Keratinocyte (primary cell): ENCODE measurements around the gene RAB34.

Source experiments
- EZH2 ChIP-seq: IDR thresholded peaks from one replicate; pipeline ENCODE4 v1.6.1; 2012; ENCODE audit warnings: inconsistent platforms, mild to moderate bottlenecking, low read length, moderate library complexity
- TF ChIP-seq, protein P1 (sequence below), 3 experiments: IDR thresholded peaks in 1 of 3; conservative IDR thresholded peaks in 1 of 3; optimal IDR thresholded peaks in 1 of 3; 2 replicates in 2 of 3; 3 replicates in 1 of 3; pipeline versions ENCODE3 to v1.5.1; 2011; ENCODE audit warnings: low read length in 3 of 3, mild to moderate bottlenecking in 3 of 3, moderate library complexity in 2 of 3, control low read depth in 1 of 3, inconsistent platforms in 1 of 3; ENCODE audit not compliant: insufficient read depth in 2 of 3; ENCODE audit errors: extremely low read depth in 1 of 3

DNA sequence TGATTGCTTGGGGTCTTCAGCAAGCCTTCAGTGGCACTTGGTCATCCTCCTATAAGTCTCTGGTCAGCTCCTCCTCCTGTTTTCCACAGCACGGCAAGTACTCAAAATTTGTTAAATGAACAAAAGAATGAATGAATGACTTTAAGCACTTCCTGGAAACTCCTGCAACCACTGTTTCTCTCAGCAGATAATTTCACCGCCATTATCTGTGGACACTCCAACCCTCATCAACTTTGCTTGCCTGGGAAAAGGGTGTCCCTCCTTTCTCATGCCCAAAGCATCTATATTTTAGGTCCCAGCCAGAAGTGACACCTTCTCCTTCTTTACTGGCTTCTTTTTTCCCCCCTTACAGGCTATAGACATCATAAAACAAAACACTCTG, 10.3 kb downstream of the RAB34 start:
- TF ChIP-seq, protein P1, sequence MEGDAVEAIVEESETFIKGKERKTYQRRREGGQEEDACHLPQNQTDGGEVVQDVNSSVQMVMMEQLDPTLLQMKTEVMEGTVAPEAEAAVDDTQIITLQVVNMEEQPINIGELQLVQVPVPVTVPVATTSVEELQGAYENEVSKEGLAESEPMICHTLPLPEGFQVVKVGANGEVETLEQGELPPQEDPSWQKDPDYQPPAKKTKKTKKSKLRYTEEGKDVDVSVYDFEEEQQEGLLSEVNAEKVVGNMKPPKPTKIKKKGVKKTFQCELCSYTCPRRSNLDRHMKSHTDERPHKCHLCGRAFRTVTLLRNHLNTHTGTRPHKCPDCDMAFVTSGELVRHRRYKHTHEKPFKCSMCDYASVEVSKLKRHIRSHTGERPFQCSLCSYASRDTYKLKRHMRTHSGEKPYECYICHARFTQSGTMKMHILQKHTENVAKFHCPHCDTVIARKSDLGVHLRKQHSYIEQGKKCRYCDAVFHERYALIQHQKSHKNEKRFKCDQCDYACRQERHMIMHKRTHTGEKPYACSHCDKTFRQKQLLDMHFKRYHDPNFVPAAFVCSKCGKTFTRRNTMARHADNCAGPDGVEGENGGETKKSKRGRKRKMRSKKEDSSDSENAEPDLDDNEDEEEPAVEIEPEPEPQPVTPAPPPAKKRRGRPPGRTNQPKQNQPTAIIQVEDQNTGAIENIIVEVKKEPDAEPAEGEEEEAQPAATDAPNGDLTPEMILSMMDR (optimal IDR thresholded peaks at IDR 0.05 in 1 of 3, IDR thresholded peaks at IDR 0.05 in 1 of 3, conservative IDR thresholded peaks at IDR 0.05 in 1 of 3; ENCODE audit: extremely low read depth in 1 of 3, insufficient read depth in 2 of 3, low read length in 3 of 3) = no peak
- TF ChIP-seq EZH2 = no peak
